ENCODE data around the gene ZIM2. TPM values are rescaled to one million over a fixed set of nuclear protein-coding genes. Genes with fewer than 3 reads are reported as not detected.

The ZIM2 gene
- total RNA-seq, 1 donor from 2014 or later = not detected

DNA sequence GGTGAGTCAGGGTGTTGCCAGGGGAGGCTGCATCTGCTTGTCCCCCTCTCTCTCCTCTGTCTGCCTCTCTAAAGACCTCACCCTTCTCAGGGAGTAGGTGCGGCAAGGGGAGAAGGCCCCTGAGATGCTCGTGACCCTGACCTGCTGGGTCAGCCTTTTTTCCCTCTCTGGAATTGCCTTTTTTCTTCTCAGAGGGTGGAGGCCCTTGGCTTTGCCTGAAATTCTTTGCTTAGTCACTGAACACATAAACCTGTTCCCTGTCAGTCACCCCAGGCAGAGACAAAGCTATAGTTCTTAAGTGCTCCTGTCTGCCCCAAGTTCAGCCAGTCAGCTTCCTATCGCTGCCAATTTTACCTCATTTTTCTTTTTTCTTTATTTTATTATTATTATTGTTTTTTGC is 35.2 kb upstream of the ZIM2 start:
- Mint-ChIP-seq H3K36me3 (no peaks in the 10 kb centered on the region), H3K27me3 (no peaks in the 10 kb centered on the region), H3K4me3 (no peak overlapping the region), H3K4me1 (ENCODE audit: unreplicated experiment) (no peaks in the 10 kb centered on the region), H3K9me3 (peaks cover 11% of the 10 kb centered on the region), H3K27ac (no peak overlapping the region)
- TF ChIP-seq, protein P1, sequence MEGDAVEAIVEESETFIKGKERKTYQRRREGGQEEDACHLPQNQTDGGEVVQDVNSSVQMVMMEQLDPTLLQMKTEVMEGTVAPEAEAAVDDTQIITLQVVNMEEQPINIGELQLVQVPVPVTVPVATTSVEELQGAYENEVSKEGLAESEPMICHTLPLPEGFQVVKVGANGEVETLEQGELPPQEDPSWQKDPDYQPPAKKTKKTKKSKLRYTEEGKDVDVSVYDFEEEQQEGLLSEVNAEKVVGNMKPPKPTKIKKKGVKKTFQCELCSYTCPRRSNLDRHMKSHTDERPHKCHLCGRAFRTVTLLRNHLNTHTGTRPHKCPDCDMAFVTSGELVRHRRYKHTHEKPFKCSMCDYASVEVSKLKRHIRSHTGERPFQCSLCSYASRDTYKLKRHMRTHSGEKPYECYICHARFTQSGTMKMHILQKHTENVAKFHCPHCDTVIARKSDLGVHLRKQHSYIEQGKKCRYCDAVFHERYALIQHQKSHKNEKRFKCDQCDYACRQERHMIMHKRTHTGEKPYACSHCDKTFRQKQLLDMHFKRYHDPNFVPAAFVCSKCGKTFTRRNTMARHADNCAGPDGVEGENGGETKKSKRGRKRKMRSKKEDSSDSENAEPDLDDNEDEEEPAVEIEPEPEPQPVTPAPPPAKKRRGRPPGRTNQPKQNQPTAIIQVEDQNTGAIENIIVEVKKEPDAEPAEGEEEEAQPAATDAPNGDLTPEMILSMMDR (conservative IDR thresholded peaks at IDR 0.05) = no peak
- DNase-seq (ENCODE audit: extremely low spot score, unreplicated experiment) = no peak

DNA sequence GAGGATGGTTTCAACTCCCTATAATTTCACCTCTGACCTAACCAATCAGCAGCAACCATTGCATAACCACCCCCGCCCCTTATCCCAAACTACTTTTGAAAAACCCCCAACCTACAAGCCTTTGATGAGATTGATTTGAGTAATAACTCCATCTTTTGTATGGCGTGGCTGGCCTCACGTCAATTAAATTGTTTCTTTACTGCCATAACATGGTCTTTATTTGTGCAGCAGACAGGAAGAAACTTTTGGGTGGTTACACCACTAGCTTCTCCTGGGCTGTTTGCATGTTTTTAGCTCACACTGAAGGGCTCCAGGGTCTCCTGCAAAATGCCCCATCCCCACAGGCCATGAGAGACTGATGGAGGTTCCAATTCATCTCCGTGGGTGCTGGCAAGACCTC is 34.0 kb upstream of the ZIM2 start:
- DNase-seq (ENCODE audit: extremely low spot score, unreplicated experiment) = no peak
- Mint-ChIP-seq H3K27me3 (no peaks in the 10 kb centered on the region), H3K9me3 (peaks cover 9% of the 10 kb centered on the region), H3K27ac (no peak overlapping the region), H3K36me3 (no peaks in the 10 kb centered on the region), H3K4me3 (no peak overlapping the region), H3K4me1 (ENCODE audit: unreplicated experiment) (no peaks in the 10 kb centered on the region)
- TF ChIP-seq, protein P1 (conservative IDR thresholded peaks at IDR 0.05) = no peak

DNA sequence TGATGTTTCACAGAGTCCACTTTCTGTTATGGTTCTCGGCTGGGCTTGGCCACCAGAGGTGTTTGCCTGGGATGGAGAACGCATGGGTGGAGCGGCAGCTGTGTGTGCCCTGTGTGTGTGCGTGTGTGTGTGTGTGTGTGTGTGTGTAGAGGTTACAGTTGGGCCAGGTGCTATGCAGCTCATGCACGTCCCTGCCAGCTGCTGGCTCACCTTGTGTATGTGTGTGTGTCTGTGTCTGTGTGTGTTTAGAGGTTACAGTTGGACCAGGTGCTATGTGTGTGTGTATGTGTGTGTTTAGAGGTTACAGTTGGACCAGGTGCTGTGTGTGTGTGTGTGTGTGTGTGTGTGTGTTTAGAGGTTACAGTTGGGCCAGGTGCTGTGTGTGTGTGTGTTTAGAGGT is 33.0 kb upstream of the ZIM2 start:
- Mint-ChIP-seq H3K27ac (no peak overlapping the region), H3K4me1 (ENCODE audit: unreplicated experiment) (no peaks in the 10 kb centered on the region), H3K36me3 (no peaks in the 10 kb centered on the region), H3K9me3 (peaks cover 9% of the 10 kb centered on the region), H3K27me3 (no peaks in the 10 kb centered on the region), H3K4me3 (no peak overlapping the region)
- TF ChIP-seq, protein P1 (conservative IDR thresholded peaks at IDR 0.05) = no peak
- no peak for DNase-seq (ENCODE audit: extremely low spot score, unreplicated experiment)

DNA sequence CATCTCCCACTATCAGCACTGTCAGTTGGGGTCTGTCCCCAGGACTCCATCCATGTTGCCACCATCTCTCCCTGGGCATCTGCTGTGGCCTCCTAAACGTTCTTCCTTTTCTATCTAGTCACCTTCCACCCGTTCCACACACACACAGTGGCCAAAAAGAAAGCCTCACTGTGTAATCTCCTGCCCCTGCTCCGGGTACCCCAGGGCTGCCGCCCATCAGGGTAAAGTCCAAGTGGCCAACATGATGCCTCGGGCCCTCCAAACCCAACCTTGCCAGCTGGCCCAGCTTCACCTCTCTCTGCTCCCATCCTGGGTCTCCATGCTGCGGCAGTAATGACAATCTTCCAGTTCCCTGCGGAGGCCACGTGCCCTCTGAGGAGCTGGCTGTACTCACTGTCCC is 29.4 kb upstream of the ZIM2 start:
- no peak overlapping the region for H3K27ac Mint-ChIP-seq
- H3K4me3 Mint-ChIP-seq = no peak overlapping the region
- H3K9me3 Mint-ChIP-seq = peaks cover 17% of the 10 kb centered on the region
- no peaks in the 10 kb centered on the region for H3K27me3 Mint-ChIP-seq
- no peak for DNase-seq (ENCODE audit: extremely low spot score, unreplicated experiment)
- no peaks in the 10 kb centered on the region for H3K4me1 Mint-ChIP-seq (ENCODE audit: unreplicated experiment)
- TF ChIP-seq, protein P1 (conservative IDR thresholded peaks at IDR 0.05) = no peak
- no peaks in the 10 kb centered on the region for H3K36me3 Mint-ChIP-seq

- H3K9me3 Mint-ChIP-seq = peaks cover 17% of the 10 kb centered on the region
- H3K27ac Mint-ChIP-seq = no peak overlapping the region
These were observed 27.9 kb upstream of the ZIM2 start for GRCh38 chr19:56868446-56868845.

More at GRCh38 chr19:56868446-56868845, 27.9 kb upstream of the ZIM2 start:
- Mint-ChIP-seq H3K4me1 (ENCODE audit: unreplicated experiment) (no peaks in the 10 kb centered on the region), H3K27me3 (no peaks in the 10 kb centered on the region), H3K4me3 (no peak overlapping the region), H3K36me3 (no peaks in the 10 kb centered on the region)
- DNase-seq (ENCODE audit: extremely low spot score, unreplicated experiment) = no peak
- TF ChIP-seq, protein P1 (conservative IDR thresholded peaks at IDR 0.05) = no peak

All from type B pancreatic cell (in vitro differentiated cells).